Jurkat, Clone E6-1 (cell line): ENCODE results near the gene SLC25A33.
"Not testable (repeated sequence)": the region's sequence is repeated elsewhere in the genome, so short reads cannot be mapped to it uniquely, and the experiment has no call there.

Source experiments
- DNase-seq: peaks from one replicate; pipeline ENCODE4 v3.0.0-alpha.2; 2011; ENCODE audit warnings: low read depth, low spot score
- H3K4me3 ChIP-seq: 2 replicates; pipeline ENCODE4 v1.5.1; 2011; ENCODE audit warnings: mild to moderate bottlenecking, low read length, control low read depth, moderate library complexity

Gene SLC25A33

GRCh38 chr1:9537863-9538668 lies 1.2 kb upstream of the SLC25A33 start:
- DNase-seq, result no peak
- no peak overlapping the region for H3K4me3 ChIP-seq

GRCh38 chr1:9538669-9539164 lies 548 bp upstream of the SLC25A33 start:
- peak overlapping the region; percentile 15 for H3K4me3 ChIP-seq
- DNase-seq, result no peak

- H3K4me3 ChIP-seq, result peak overlapping the region; percentile 75
- no peak for DNase-seq
These were observed 725 bp downstream of the SLC25A33 start for GRCh38 chr1:9539829-9540550.

GRCh38 chr1:9542430-9542829 lies 3.2 kb downstream of the SLC25A33 start:
- peak; percentile 35 for DNase-seq
- no peak overlapping the region for H3K4me3 ChIP-seq

- DNase-seq, result no peak
- no peak overlapping the region for H3K4me3 ChIP-seq
These were observed 5.7 kb downstream of the SLC25A33 start for GRCh38 chr1:9544926-9545325.

- DNase-seq, result no peak
- no peak overlapping the region for H3K4me3 ChIP-seq
These were observed 10.8 kb downstream of the SLC25A33 start for GRCh38 chr1:9549955-9550546.

- H3K4me3 ChIP-seq, result no peak overlapping the region
These were observed 12.7 kb downstream of the SLC25A33 start for GRCh38 chr1:9551984-9552383.

GRCh38 chr1:9553736-9554144 lies 14.5 kb downstream of the SLC25A33 start:
- DNase-seq, result no peak
- no peak overlapping the region for H3K4me3 ChIP-seq

More at GRCh38 chr1:9551984-9552383, 12.7 kb downstream of the SLC25A33 start:
- DNase-seq, result no peak

- DNase-seq, result no peak
- no peak overlapping the region for H3K4me3 ChIP-seq
These were observed 16.7 kb downstream of the SLC25A33 start for GRCh38 chr1:9555942-9556341.

- DNase-seq, result no peak
- no peak overlapping the region for H3K4me3 ChIP-seq
These were observed 18.4 kb downstream of the SLC25A33 start for GRCh38 chr1:9557624-9558023.

GRCh38 chr1:9558271-9558945 lies 19.1 kb downstream of the SLC25A33 start:
- DNase-seq, result no peak
- H3K4me3 ChIP-seq, result no peak overlapping the region

- H3K4me3 ChIP-seq, result no peak overlapping the region
- DNase-seq, result no peak
These were observed 19.8 kb downstream of the SLC25A33 start for GRCh38 chr1:9558946-9559545.

- peak; percentile 89 for DNase-seq
- H3K4me3 ChIP-seq, result no peak overlapping the region
These were observed 20.4 kb downstream of the SLC25A33 start for GRCh38 chr1:9559673-9560072.

GRCh38 chr1:9560090-9560489 lies 20.8 kb downstream of the SLC25A33 start:
- DNase-seq, H3K4me3 ChIP-seq: not testable (repeated sequence)

GRCh38 chr1:9561429-9561828 lies 22.2 kb downstream of the SLC25A33 start:
- no peak overlapping the region for H3K4me3 ChIP-seq
- no peak for DNase-seq

GRCh38 chr1:9569267-9569666 lies 30.0 kb downstream of the SLC25A33 start:
- H3K4me3 ChIP-seq, result no peak overlapping the region
- DNase-seq, result no peak

- DNase-seq, H3K4me3 ChIP-seq: not testable (repeated sequence)
These were observed 31.7 kb downstream of the SLC25A33 start for GRCh38 chr1:9570886-9571529.

- H3K4me3 ChIP-seq, result no peak overlapping the region
- DNase-seq, result no peak
These were observed 34.5 kb downstream of the SLC25A33 start for GRCh38 chr1:9573723-9574122.

GRCh38 chr1:9575486-9575885 lies 36.2 kb downstream of the SLC25A33 start:
- H3K4me3 ChIP-seq, result no peak overlapping the region
- DNase-seq, result no peak
